GM06990 (cell line): Measurements from ENCODE around the gene DNAJC11.

Source experiments
- DNase-seq: peaks from one replicate; pipeline ENCODE4 v3.0.0-alpha.2; 2011; ENCODE audit not compliant: insufficient read length; ENCODE audit errors: extremely low read depth
- H3K27me3 ChIP-seq: replicated peaks from 2 replicates; pipeline ENCODE4 v1.6.0; 2011; ENCODE audit warnings: low read length; ENCODE audit not compliant: control insufficient read depth, insufficient read depth
- H3K36me3 ChIP-seq: 2 replicates; pipeline ENCODE4 v1.5.1; 2011; ENCODE audit warnings: low read length; ENCODE audit not compliant: control insufficient read depth, insufficient read depth
- H3K4me3 ChIP-seq: replicated peaks from 2 replicates; pipeline ENCODE4 v1.5.1; 2011; ENCODE audit warnings: low read depth, mild to moderate bottlenecking, control low read depth, low read length
- CTCF ChIP-seq: IDR thresholded peaks from 2 replicates; pipeline ENCODE4 v1.5.1; 2011; ENCODE audit warnings: low read length, control low read depth, mild to moderate bottlenecking, inconsistent platforms; ENCODE audit not compliant: insufficient read depth, poor library complexity, severe bottlenecking

The DNAJC11 gene

GRCh38 chr1:6585841-6586240, 115.8 kb downstream of the DNAJC11 start:
- peaks cover 24% of the 10 kb centered on the region for H3K36me3 ChIP-seq
- no peak for DNase-seq
- no peak for TF ChIP-seq CTCF
- no peak overlapping the region for H3K4me3 ChIP-seq
- no peaks in the 10 kb centered on the region for H3K27me3 ChIP-seq

- Histone ChIP-seq H3K36me3 (peaks cover 24% of the 10 kb centered on the region), H3K4me3 (no peak overlapping the region), H3K27me3 (no peaks in the 10 kb centered on the region)
- no peak for TF ChIP-seq CTCF
- no peak for DNase-seq
These were observed 116.4 kb downstream of the DNAJC11 start for GRCh38 chr1:6585081-6585722.
